ENCODE measurements around the gene PGAM1.

- TF ChIP-seq CTCF (IDR thresholded peaks at IDR 0.05; ENCODE audit: low read length): no peak
- TF ChIP-seq EZH2 (IDR thresholded peaks at IDR 0.05; ENCODE audit: borderline replicate concordance, low read length): no peak
These were observed 14.6 kb upstream of the PGAM1 start for GRCh38 chr10:97411406-97411805.

Data from OCI-LY1 (cell line).